ENCODE measurements around the gene EEF2KMT. TPM values are rescaled to one million over a fixed set of nuclear protein-coding genes. Genes with fewer than 3 reads are reported as not detected.
"Not testable (repeated sequence)": the region's sequence is repeated elsewhere in the genome, so short reads cannot be mapped to it uniquely, and the experiment has no call there.

The EEF2KMT gene
- total RNA-seq, 1 experiment from 2014 or later = 45.6 TPM

DNA sequence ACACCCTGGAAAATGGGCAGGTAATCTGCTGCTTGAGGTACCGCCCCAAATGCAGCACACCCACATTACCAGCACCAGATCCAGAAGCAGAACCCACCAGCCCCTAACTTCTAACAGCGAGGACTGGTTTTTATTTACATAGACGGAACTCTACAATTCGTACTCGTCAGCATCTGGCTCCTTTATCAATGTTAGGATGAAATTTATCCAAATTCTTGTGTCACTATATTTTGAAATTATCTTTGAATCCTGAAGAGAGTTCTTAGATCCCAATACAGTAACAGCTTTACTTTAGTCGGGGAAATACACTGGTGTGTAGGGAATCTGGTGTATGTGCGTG lies 26.3 kb downstream of the EEF2KMT start:
- DNase-seq (ENCODE audit: low read depth) = no peak

DNA sequence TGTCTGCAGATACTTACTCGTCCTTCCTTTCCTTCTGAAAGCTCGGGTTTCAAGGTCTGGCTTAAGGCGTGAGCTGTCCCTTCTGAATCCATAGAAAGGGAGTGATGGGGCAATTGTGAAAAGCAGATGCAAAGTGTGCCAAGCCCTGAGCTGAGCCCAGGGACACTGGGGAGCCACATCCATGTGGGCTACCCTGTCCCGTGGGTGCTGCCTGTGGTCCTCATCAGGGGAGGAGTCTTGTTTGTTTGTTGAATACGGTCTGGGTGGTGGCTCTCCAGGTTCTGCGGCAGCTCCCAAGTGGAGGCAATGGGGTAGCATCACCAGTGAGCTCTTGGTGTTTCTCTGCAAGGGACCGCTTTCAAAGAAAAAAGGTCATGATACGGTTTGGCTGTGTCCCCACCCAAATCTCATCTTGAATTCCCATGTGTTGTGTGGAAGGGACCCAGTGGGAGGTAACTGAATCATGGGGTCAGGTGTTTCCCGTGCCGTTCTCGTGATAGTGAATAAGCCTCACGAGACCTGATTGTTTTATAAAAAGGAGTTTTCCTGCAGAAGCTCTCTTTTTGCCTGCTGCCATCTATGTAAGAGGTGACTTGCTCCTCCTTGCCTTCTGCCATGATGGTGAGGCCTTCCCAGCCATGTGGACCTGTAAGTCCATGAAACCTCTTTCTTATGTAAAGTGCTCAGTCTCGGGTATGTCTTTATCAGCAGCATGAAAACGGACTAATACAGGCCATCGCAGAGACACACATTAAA lies 27.0 kb downstream of the EEF2KMT start:
- DNase-seq (ENCODE audit: low read depth) = no peak

DNA sequence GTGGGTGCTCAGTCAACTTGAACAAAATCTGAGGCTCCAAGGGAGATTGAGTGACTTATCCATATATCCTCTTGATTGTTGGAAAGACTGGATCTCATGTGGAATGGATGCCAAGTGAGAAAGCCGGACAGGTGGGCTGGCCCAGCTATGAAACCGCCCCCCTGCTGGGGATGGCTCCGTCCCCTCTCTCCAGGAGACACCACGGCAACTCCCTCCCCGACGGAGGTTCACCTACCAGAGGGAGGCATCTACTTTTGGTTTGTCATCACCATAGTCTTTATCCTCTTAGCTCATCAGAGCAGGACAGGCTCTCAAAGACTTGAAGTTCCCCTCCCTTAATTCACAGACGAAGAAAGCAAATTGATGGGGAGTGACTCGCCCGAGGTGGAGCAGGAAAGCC lies 27.7 kb downstream of the EEF2KMT start:
- no peak for DNase-seq (ENCODE audit: low read depth)

DNA sequence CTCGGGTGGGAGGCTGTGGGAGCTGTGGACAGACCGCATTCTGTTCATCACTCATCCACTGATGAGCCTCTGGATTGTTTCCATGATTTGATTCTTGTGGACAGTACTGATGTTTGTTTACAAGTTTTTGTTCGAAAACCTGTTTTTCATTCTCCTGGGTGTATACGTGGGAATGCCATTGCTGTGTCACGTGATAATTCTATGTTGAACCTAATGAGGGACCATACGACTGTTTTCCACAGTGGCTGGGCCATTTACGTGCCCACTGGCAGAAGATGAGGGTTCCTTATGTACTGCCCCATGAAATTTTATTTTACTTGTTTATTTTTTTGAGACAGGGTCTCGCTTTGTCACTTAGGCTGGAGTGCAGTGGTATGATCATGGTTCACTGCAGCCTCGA lies 28.5 kb downstream of the EEF2KMT start:
- DNase-seq (ENCODE audit: low read depth) = no peak

DNA sequence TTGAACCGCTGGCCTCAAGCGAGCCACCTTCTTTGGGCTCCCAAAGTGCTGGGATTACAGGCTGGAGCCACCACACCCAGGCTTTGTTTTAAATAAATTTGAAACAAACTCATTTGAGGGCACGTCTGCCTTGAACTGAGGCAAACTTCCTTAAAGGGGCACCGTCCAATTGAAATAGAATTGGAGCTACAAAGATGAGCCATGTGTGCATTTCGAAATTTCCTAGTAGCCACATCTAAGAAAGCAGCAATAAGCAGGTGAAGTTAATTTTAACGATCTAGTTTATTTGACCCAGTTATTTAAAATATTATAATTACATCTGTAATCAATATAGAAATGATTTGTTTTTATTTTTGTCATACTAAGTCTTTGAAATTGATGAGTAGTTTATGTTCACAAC lies 31.1 kb downstream of the EEF2KMT start:
- no peak for DNase-seq (ENCODE audit: low read depth)

DNA sequence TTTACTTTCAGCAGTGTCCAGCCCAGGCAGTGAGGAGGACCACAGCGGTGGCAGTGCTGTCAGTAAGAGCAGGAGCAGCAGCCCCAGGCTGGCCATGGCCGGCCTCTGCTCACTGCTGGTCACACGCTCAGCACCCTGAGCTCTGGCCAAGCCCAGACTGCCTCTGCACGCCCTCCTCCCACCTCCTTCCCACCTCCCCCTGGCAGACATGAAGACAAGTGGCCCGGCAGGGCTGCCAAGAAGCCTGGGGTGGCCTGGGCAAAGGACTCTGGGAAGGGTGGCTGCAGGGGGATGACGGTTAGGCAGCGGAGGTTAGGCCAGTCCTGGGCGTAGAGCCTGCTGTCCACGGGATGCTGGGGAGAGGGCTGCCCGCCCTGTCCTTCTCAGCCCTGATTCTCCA lies 31.8 kb downstream of the EEF2KMT start, which contains the start of gene C16orf89:
C16orf89 (minus strand) TSS at position 144 of the 400 bp plus-strand sequence; CDS start at position 96, 48 bp downstream.
- no peak for DNase-seq (ENCODE audit: low read depth)

DNA sequence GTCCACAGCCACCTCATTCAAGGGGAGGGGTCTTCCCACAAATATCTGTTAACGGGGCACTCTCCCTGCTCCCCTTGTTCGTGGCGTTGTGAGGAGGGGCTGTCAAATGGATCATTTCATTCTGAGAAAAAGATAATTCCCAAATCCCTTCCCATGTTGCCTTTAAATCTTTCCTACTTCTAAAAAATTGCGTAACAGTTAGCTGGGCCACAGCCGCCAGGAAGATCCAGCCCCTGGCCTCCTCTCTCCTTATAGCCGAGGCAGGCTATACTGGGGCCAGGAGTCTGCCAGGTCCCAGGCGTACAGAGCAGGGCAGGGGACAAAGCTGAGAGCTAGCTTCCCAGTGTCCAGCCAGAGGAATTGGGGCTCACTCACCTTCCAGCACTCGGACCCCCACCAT lies 32.3 kb downstream of the EEF2KMT start:
- DNase-seq (ENCODE audit: low read depth) = no peak

DNA sequence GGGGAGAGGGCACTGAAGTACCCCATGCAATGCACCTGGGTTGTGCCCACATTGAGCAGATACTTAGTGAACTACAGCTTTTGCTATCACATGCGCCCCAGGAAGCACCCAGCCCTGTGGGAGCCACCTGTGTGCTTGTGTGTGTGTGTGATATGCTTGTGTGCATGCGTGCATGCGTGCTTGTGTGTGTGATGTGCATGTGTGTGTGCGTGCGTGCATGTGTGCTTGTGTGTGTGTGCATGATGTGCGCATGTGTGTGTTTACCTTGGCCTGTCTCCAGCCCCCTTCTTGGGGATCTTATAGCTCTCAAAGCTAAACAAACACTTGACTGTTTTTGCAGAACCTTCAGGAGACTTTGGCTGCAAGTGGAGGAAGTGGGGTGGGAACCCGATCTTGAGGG lies 32.7 kb downstream of the EEF2KMT start:
- DNase-seq (ENCODE audit: low read depth) = no peak

DNA sequence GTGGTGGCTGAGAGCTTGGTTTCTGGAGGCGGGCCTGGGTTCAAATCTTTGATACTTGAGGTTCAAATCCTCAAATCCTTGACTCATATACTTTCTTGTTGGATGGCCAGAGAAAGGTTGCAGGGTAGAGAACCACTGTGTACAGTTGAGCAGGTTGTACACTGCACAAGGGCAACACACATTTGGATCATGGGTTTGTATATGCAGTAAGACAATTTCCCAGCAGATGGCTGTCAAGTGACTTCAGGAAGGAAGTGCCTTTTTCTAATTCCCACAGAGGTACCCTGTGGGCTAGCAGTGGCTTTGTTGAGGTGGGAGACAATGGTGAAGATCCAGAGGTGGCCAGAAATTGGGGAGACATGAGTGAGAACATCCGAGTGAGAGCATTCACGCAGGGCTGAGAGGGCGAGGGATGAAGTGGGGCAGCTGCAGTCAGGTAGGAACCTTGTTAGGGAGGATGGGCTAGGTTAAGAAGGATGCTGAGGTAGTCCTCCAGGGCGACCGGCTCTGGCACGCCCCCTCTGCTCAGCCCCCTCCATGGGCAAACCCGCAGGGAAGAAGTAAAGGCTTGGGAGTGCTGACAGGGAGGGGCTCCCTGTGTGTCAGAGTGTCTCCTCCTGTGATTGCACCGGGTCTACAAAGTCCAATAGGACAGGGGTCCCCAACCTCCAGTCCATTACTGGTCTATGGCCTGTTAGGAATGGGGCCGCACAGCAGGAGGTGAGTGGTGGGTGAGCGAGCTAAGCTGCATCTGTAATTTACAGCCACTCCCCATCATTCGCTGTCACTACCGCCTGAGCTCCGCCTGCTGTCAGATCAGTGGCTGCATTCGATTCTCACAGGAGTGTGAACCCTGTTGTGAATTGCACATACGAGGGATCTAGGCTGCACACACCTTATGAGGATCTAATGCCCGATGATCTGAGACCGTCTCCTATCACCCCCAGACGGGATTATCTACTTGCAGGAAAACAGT lies 34.5 kb downstream of the EEF2KMT start:
- DNase-seq (ENCODE audit: low read depth) = no peak

DNA sequence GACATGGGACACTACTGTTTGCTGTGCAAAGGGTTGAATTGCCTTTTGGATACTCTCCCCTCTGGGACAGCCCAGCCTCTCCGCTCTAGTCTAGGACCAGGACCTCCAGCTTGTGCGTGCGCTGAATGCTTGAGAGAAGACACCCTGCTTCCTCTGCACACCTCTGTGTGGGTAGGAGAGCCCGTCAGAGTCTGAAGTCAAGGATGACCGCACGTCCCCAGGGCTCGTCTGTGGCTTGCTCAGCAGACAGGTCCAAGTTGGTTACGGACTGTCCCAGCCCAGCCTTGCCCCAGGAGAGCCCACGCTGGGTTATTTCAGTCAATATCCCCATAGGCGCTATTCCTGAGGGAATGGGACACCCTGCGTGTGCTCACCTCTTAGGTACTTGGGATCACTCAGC lies 35.5 kb downstream of the EEF2KMT start:
- DNase-seq (ENCODE audit: low read depth) = no peak

DNA sequence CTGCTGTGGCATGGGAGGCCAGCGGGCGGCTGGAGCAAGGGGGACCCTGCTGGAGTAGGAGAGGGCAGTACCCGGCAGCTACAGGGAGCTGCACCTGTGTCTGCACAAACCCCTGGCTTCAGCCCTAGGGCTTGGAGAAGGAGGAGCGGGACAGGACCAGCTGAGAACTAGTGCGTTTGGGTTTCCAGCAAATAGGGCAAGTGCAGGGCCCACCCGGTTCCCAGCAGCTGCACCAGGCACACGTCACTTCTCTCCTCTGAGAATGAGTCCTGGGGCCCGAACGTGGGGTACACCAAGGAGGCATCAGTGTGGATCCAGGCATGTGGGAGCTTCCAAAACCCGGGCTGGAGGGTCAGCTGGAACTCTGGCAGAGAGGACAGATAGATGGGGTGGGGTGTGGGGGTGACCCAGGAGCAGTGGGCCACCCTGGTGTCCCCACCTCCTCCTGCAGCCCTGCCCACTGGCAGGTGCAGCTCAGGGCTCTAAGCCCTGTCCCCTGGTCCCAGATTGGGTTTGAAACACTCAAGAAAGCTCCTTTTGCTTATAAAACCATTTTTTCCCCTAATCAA lies 37.4 kb downstream of the EEF2KMT start:
- no peak for DNase-seq (ENCODE audit: low read depth)

DNA sequence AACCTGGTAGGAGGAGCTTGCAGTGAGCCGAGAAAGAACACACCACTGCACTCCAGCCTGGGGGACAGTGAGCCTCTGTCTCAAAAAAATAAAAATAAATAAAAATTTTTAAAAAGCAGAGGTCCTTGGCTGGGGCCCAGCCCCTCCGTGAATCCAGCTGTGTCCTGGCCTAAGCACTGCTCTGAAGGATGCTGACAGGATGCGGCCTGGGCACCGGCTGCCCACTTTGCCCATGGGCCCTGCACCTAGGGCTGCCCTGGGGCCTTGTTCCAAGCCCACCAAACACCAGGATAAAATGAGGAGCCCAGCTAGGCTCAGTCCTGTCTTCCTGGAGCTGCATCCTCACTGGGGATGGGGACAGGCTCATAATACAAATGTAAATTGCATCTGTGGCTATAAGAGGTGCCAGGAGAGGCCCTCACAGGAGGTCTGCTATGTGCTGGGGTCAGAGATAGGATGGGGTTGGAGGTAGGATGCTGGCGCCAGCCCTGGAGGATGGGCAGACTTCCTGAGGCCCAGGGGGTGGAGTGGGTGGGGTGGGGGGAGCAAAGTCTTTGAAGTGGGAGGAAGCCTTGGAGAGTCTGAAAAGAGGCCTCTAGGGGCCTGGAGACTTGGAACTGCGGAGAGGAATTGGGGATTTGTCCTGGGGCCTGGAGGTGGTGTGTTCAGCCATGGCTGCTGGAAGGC lies 38.1 kb downstream of the EEF2KMT start:
- DNase-seq (ENCODE audit: low read depth) = no peak

DNA sequence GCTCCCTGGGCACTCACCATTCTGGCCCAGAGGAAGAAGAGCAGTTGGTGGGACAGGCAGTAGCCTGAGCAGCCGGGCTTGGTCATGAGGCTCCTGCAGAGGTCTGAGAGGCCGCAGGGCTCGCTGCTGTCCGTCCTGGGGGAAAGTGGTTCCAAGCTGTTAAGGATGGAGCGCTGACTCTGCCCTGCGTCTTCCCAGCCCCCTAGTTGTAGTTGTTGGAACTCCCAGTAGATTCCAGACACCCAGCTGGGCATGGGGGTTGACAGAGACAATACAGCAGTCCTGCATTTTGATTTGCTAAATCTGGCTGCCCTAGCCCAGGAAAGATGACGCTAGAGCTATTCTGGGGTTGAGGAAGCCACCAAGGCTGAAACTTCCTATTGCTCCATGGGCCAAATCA lies 39.1 kb downstream of the EEF2KMT start:
- peak; percentile 58 for DNase-seq (ENCODE audit: low read depth)

DNA sequence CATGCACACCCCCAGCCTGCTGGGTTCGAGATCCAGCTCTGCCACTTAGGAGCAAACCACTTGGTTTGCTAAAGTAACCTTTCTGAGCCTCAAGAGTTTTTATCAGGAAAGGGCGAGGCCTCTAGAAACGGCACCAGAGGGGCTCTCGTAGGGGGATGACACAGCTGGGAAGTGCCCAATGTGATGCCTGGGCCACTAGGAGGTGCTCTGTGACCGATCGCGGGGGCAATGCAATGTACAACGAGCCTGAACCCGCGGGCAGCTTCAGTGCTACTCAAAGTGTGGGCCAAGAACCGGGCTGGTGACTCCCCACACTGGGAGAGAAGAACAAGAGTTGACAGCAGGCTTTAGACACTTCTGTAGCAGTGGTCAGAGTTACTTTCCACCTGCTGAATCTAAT lies 41.2 kb downstream of the EEF2KMT start:
- DNase-seq (ENCODE audit: low read depth) = no peak

DNA sequence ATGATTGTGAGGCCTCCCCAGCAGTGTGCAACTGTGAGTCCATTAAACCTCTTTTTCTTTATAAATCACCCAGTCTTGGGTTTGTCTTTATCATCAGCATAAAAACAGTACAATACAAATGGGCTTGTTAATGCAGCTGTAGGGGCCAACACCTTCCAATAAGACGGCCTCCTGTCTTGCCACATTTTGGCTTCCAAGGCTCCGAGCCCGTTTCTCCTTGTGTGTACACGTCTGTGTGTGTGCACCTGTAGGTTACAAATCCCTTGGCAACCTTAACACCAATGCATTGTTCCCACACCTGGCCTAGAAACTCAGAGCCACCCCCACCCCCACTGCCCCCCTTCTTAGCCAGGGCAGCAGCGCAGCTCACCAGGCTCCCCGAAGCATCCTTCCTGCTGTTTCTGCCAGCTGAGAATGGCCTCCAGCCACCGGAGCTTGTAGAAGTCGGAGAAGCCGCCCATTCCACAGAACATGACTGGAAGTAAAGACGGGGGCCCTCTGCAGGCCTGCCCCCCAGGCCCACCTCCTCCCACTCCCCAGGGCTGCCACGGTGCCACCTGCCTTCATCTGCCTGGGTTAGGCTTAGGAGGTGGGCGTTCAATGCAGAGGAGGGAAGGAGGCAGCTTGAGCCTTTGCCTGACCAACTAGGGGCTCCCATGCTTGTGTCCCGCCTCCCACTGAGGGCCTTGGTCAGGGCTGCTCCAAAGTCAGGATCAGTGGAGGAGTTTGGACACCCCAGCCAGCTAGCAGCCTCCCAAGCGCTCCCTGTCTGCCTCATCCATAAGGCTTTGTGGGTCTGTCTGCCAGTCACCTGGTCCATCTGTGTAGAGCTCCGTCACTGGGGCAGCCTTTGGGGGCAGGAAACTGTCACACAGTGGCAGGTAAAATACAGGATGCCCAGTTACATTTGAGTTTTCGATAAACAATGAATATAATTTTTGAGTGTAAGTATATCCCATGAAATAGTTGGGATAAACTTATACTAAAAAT lies 42.4 kb downstream of the EEF2KMT start:
- DNase-seq (ENCODE audit: low read depth) = no peak

DNA sequence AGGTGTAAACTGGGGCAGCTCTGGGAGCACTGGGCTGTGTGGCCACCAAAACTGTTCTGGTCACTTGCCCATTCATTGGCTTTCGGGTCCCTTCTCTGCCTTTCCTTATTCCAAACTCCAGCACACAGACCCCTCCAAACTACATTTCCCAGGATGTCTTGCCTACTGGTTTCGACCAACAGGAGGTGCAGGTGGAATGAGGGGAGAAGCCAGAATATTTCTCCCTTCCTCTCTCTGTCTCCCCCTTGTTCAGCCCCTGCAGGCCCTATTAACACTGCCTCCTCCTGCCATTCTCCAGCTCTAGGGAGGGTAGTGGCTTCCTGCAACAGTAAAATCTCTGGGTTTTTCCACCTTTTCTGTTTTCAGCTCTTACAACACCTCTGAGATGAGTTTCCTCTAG lies 50.7 kb downstream of the EEF2KMT start:
- DNase-seq (ENCODE audit: low read depth) = no peak

DNA sequence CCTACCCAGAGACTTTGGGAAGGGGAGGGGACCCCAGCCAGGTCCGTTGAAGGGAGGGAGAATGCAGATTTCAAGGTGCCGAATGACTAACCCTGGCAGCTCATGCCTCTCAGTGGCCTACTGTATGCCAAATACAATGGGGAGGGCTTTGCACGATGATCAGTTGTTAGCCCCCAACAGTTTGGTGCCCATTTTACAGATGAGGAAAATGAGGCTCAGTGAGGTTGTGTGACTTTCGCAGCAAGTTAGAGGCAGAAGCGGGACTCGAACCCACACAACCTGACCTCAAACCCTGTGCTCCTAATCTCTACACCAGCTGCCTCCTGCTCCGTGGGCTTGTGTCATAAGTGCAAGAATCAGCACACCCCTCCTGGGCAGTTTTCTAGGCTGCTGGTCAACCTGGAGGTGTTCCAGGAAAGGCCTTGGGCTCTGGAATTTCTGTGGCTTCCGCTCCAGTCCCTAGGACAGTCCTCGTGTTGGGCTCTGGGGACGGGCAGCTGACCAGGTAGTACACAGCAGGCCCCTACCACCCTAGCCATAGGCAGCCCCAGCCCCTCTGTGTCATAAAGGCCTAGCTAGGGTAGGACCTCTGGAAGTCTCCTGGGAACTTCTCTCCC lies 52.0 kb downstream of the EEF2KMT start:
- DNase-seq (ENCODE audit: low read depth) = no peak

DNA sequence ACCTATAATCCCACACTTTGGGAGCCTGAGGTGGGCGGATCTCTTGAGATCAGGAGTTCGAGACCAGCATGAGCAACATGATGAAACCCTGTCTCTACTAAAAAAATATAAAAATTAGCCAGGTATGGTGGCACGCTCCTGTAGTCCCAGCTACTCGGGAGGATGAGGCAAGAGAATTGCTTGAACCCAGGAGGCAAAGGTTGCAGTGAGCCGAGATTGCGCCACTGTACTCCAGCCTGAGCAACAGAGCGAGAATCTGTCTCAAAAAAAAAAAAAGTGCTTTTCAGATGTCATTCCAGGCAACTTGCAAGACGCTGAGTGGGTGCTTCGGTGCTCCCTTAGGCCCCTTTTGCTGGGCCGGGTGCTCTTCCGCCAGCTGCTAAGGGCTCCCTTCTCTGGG lies 53.0 kb downstream of the EEF2KMT start:
- not testable (repeated sequence) for DNase-seq (ENCODE audit: low read depth)

DNA sequence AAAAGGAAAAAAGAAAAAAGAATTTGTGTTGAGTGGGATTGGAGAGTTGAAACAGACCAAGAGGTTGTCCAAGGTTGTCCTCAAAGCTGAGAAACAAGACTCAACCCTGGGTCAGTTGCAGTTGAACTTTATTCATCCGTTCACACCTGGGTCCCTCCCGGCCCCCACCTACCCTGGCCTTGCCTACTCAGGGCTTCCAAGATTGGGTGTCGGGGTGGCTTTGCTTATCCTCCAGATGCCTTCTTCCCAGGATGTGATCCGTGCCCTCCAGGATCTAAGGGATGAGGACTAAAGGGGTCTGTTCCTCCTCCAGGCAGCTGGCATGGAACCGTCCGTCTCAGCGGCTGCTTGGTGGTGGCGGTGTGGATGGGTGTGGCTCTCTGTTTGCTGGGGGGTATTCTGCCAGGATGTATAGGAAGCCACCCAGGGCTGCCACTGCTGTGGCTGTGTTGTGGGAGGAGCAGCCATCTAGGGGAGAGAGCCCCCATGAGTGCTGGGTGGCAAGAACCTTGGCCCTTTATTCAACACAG lies 53.5 kb downstream of the EEF2KMT start:
- no peak for DNase-seq (ENCODE audit: low read depth)

All from HT1080 (cell line).